ENCODE data around the gene TFIP11.

The TFIP11 gene

DNA sequence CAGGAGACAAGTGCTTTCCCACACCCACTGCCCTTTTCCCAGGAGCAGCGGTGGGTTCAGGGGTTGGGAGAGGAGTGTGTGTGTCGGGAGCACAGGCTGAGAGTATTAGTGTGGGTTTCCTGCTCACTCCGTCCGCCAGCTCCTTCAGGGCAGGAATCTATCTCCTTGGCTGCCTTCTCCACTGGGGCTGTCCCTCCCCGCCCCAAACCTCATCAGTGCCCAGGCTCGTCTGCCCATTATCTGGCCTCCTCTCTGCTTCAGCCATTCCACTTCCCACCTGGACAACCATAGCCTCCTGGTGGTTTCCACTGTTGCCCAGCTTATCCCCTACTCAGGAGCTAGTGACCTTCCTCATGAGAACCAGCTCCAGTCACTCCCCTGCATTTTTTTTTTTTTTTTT is 63.3 kb downstream of the TFIP11 start (continued):
- no peak for TF ChIP-seq ZNF48 (tag by site-specific recombination; IDR thresholded peaks at IDR 0.05)
- TF ChIP-seq ZNF157 (tag by site-specific recombination; IDR thresholded peaks at IDR 0.05): no peak
- no peak for TF ChIP-seq KLF16 (tag by site-specific recombination; IDR thresholded peaks at IDR 0.05)
- no peak for TF ChIP-seq ZFP3 (tag by site-specific recombination; IDR thresholded peaks at IDR 0.05; ENCODE audit: low read depth)

DNA sequence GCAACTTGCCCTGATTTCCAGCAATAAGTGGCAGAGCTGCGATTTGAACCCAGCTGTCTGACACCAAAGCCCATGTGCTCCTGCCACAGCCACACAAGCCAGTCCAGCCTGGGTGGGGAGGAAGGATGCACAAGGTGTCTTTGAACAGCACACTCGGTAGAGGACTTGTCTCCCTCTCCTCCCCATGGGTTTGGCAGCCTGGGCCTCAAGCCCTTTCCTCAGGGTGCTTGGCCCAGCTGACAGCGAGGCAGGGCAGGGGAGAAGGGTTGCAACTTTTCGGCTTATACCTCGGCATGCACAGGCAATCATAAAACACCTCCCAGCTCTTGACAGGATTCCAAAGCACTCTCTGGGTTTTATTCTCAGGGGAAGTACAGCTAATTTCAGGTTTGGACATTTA is 63.9 kb downstream of the TFIP11 start:
- POLR2A ChIA-PET: no interaction called here
- Histone ChIP-seq H3K4me1 (ENCODE audit: control insufficient read depth, insufficient read depth, low read length) (no peaks in the 10 kb centered on the region), H3K4me3 (ENCODE audit: low read depth, low read length) (no peak overlapping the region), H3K36me3 (ENCODE audit: control insufficient read depth in 2 of 2, insufficient read depth in 1 of 2, low read length in 2 of 2) (peaks cover 0 to 41% of the 10 kb centered on the region in 2 experiments; a peak in 1 of 3 replicates), H3K9me3 (ENCODE audit: control insufficient read depth, insufficient read depth, low read depth, low read length) (no peaks in the 10 kb centered on the region), H3K27ac (ENCODE audit: extremely low read depth, low read depth, low read length) (no peak overlapping the region)
- no peak for TF ChIP-seq ZNF404 (tag by site-specific recombination; IDR thresholded peaks at IDR 0.05)
- TF ChIP-seq KLF10 (tag by site-specific recombination; IDR thresholded peaks at IDR 0.05): no peak
- TF ChIP-seq ZNF10 (tag by site-specific recombination; IDR thresholded peaks at IDR 0.05): no peak
- no peak for TF ChIP-seq ZNF132 (tag by site-specific recombination; IDR thresholded peaks at IDR 0.05; ENCODE audit: borderline replicate concordance)
- TF ChIP-seq, protein P1, sequence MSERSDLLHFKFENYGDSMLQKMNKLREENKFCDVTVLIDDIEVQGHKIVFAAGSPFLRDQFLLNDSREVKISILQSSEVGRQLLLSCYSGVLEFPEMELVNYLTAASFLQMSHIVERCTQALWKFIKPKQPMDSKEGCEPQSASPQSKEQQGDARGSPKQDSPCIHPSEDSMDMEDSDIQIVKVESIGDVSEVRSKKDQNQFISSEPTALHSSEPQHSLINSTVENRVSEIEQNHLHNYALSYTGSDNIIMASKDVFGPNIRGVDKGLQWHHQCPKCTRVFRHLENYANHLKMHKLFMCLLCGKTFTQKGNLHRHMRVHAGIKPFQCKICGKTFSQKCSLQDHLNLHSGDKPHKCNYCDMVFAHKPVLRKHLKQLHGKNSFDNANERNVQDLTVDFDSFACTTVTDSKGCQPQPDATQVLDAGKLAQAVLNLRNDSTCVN (tag by site-specific recombination; optimal IDR thresholded peaks at IDR 0.05): no peak
- CTCF ChIA-PET: interaction anchor here (1.3 to 2.7 kb wide), 2 partner anchors 12 to 49 kb away, joined by 3 to 16 read pairs; no protein-coding TSS in a partner anchor

GRCh38 chr22:26447584-26448329 is 64.5 kb downstream of the TFIP11 start:
- no peaks in the 10 kb centered on the region for H3K9me3 ChIP-seq (ENCODE audit: control insufficient read depth, insufficient read depth, low read depth, low read length)
- no peaks in the 10 kb centered on the region for H3K4me1 ChIP-seq (ENCODE audit: control insufficient read depth, insufficient read depth, low read length)
- ChIA-PET CTCF (interaction anchor here (1.1 to 3.9 kb wide), 3 partner anchors 13 to 79 kb away, joined by 4 to 21 read pairs (median 16); no protein-coding TSS in a partner anchor), POLR2A (no interaction called here)
- H3K27ac ChIP-seq (ENCODE audit: extremely low read depth, low read depth, low read length): no peak overlapping the region
- H3K36me3 ChIP-seq (ENCODE audit: control insufficient read depth in 2 of 2, insufficient read depth in 1 of 2, low read length in 2 of 2): peaks cover 0 to 38% of the 10 kb centered on the region in 2 experiments; a peak in 1 of 3 replicates
- TF ChIP-seq, protein P2, sequence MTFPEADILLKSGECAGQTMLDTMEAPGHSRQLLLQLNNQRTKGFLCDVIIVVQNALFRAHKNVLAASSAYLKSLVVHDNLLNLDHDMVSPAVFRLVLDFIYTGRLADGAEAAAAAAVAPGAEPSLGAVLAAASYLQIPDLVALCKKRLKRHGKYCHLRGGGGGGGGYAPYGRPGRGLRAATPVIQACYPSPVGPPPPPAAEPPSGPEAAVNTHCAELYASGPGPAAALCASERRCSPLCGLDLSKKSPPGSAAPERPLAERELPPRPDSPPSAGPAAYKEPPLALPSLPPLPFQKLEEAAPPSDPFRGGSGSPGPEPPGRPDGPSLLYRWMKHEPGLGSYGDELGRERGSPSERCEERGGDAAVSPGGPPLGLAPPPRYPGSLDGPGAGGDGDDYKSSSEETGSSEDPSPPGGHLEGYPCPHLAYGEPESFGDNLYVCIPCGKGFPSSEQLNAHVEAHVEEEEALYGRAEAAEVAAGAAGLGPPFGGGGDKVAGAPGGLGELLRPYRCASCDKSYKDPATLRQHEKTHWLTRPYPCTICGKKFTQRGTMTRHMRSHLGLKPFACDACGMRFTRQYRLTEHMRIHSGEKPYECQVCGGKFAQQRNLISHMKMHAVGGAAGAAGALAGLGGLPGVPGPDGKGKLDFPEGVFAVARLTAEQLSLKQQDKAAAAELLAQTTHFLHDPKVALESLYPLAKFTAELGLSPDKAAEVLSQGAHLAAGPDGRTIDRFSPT (tag by site-specific recombination; IDR thresholded peaks at IDR 0.05): no peak
- TF ChIP-seq ZBTB17 (tag by site-specific recombination; IDR thresholded peaks at IDR 0.05) (no peak), ZNF558 (tag by site-specific recombination; IDR thresholded peaks at IDR 0.05) (no peak), ZNF112 (tag by site-specific recombination; IDR thresholded peaks at IDR 0.05) (no peak), PRDM1 (tag by site-specific recombination; IDR thresholded peaks at IDR 0.05) (no peak), ZNF155 (tag by site-specific recombination; IDR thresholded peaks at IDR 0.05) (no peak), ZNF629 (tag by site-specific recombination; IDR thresholded peaks at IDR 0.05) (no peak), ZFP3 (tag by site-specific recombination; IDR thresholded peaks at IDR 0.05; ENCODE audit: low read depth) (no peak), ZNF843 (tag by site-specific recombination; IDR thresholded peaks at IDR 0.05) (no peak), ZNF596 (tag by site-specific recombination; IDR thresholded peaks at IDR 0.05) (no peak), HOXC10 (CRISPR knock-in tag; IDR thresholded peaks at IDR 0.05) (no peak), ZNF433 (tag by site-specific recombination; IDR thresholded peaks at IDR 0.05; ENCODE audit: low read depth) (no peak), ZNF266 (tag by site-specific recombination; IDR thresholded peaks at IDR 0.05; ENCODE audit: low read depth) (no peak), ZNF416 (tag by site-specific recombination; IDR thresholded peaks at IDR 0.05) (no peak), KLF16 (tag by site-specific recombination; IDR thresholded peaks at IDR 0.05) (no peak), IKZF3 (tag by site-specific recombination; IDR thresholded peaks at IDR 0.05) (no peak), ZNF248 (tag by site-specific recombination; IDR thresholded peaks at IDR 0.05) (no peak), ZNF292 (tag by site-specific recombination; IDR thresholded peaks at IDR 0.05; ENCODE audit: borderline replicate concordance, low read depth) (no peak)
- TF ChIP-seq, protein P3, sequence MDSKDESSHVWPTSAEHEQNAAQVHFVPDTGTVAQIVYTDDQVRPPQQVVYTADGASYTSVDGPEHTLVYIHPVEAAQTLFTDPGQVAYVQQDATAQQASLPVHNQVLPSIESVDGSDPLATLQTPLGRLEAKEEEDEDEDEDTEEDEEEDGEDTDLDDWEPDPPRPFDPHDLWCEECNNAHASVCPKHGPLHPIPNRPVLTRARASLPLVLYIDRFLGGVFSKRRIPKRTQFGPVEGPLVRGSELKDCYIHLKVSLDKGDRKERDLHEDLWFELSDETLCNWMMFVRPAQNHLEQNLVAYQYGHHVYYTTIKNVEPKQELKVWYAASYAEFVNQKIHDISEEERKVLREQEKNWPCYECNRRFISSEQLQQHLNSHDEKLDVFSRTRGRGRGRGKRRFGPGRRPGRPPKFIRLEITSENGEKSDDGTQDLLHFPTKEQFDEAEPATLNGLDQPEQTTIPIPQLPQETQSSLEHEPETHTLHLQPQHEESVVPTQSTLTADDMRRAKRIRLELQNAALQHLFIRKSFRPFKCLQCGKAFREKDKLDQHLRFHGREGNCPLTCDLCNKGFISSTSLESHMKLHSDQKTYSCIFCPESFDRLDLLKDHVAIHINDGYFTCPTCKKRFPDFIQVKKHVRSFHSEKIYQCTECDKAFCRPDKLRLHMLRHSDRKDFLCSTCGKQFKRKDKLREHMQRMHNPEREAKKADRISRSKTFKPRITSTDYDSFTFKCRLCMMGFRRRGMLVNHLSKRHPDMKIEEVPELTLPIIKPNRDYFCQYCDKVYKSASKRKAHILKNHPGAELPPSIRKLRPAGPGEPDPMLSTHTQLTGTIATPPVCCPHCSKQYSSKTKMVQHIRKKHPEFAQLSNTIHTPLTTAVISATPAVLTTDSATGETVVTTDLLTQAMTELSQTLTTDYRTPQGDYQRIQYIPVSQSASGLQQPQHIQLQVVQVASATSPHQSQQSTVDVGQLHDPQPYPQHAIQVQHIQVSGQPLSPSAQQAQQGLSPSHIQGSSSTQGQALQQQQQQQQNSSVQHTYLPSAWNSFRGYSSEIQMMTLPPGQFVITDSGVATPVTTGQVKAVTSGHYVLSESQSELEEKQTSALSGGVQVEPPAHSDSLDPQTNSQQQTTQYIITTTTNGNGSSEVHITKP (tag by site-specific recombination; IDR thresholded peaks at IDR 0.05): no peak
- no peak overlapping the region for H3K4me3 ChIP-seq (ENCODE audit: low read depth, low read length)

Data from HEK293 (cell line).